ENCODE data around the gene C20orf202.

GRCh38 chr20:1197801-1198200 is 5.5 kb upstream of the C20orf202 start:
- no peak for TF ChIP-seq EZH2 (IDR thresholded peaks at IDR 0.05; ENCODE audit: borderline replicate concordance, low read length)
- TF ChIP-seq CTCF (conservative IDR thresholded peaks at IDR 0.05 in 1 of 2, IDR thresholded peaks at IDR 0.05 in 1 of 2; ENCODE audit: extremely low read depth in 1 of 2, insufficient read depth in 1 of 2, low read depth in 1 of 2, low read length in 2 of 2) = no peak
